Spleen (tissue), 11 donors: ENCODE data around the gene RANBP1. TPM values are rescaled to one million over a fixed set of nuclear protein-coding genes. Genes with fewer than 3 reads are reported as not detected.

Source experiments
- DNase-seq: peaks from one replicate; pipeline ENCODE4 v3.0.0-alpha.2; 2020
- H3K27ac ChIP-seq, 8 donors: fragments of 200-600 bp; sonication (generic) in 7 of 8; 1 replicate in 4 of 8; 2 replicates in 4 of 8; pipeline versions ENCODE4 v1.5.0 to v1.8.0; 2016 to 2021; ENCODE audit warnings: inconsistent platforms in 4 of 8, mild to moderate bottlenecking in 4 of 8, moderate library complexity in 1 of 8
- H3K27me3 ChIP-seq, 7 donors: fragments of 200-600 bp; sonication (generic) in 6 of 7; replicated peaks in 1 of 7; 1 replicate in 4 of 7; 2 replicates in 3 of 7; pipeline versions ENCODE4 v1.5.0 to v1.8.0; 2016 to 2021; ENCODE audit warnings: inconsistent platforms in 3 of 7, mild to moderate bottlenecking in 1 of 7
- H3K36me3 ChIP-seq, 6 donors: fragments of 200-600 bp; sonication (generic) in 5 of 6; 1 replicate in 4 of 6; 2 replicates in 2 of 6; pipeline versions ENCODE4 v1.5.0 to v1.8.0; 2016 to 2021; ENCODE audit warnings: inconsistent platforms in 2 of 6
- H3K4me1 ChIP-seq, 6 donors: fragments of 200-600 bp; sonication (generic) in 5 of 6; 1 replicate in 3 of 6; 2 replicates in 3 of 6; pipeline versions ENCODE4 v1.5.0 to v1.8.0; 2016 to 2021; ENCODE audit warnings: inconsistent platforms in 3 of 6
- H3K4me3 ChIP-seq, 8 donors: fragments of 200-600 bp; sonication (generic) in 7 of 8; 1 replicate in 4 of 8; 2 replicates in 4 of 8; pipeline versions ENCODE4 v1.5.0 to v1.8.0; 2016 to 2021; ENCODE audit warnings: inconsistent platforms in 4 of 8, mild to moderate bottlenecking in 4 of 8, moderate library complexity in 2 of 8
- H3K9me3 ChIP-seq, 8 donors: fragments of 200-600 bp; sonication (generic) in 7 of 8; 1 replicate in 4 of 8; 2 replicates in 4 of 8; pipeline versions ENCODE4 v1.5.0 to v1.8.0; 2016 to 2021; ENCODE audit warnings: inconsistent platforms in 4 of 8
- POLR2A ChIP-seq, 3 donors: fragments of 450-650 bp; IDR thresholded peaks; one replicate each; pipeline ENCODE4 v1.5.1; 2017; ENCODE audit warnings: antibody characterized with exemption in 3 of 3, mild to moderate bottlenecking in 1 of 3
- POLR2AphosphoS5 ChIP-seq, 3 donors: sonication (generic); formaldehyde crosslinking; IDR thresholded peaks; one replicate each; pipeline ENCODE4 v1.5.1; 2017; ENCODE audit warnings: antibody characterized with exemption in 3 of 3
- WGBS, 5 donors: extraction: QIAGEN DNeasy Blood & Tissue Kit in 3 of 5; methylation state at CpG; one replicate each; pipeline versions ENCODE4 v1.1.5 to v1.1.7; 2013 to 2018; 5-methylcytosine and 5-hydroxymethylcytosine counted together
- intact Hi-C: fragments of 100-400 bp; cut with DNase I; formaldehyde crosslinking; loops from one replicate; pipeline ENCODE4 v1.15.0; 2023; ENCODE audit warnings: low total_unique reads
- polyA plus RNA-seq, 3 donors: library from polyadenylated mRNA; stranded (reverse); fragments of 200-250 nt; gene quantifications; one replicate each; pipeline ENCODE4 v1.2.1, GENCODE V29; 2013
- total RNA-seq, 7 donors: library from RNA; depleted of rRNA in 3 of 7; stranded (reverse); fragments of >200 nt in 3 of 7; fragmentation: NEBNext Ultra II Directional in 4 of 7; extraction: Animal tissue kit (Norgen Biotek cat#: 25700) in 4 of 7; gene quantifications; one replicate each; pipeline versions ENCODE4 v1.1.0 to v1.2.1, GENCODE V29; 2016 to 2021
- TF ChIP-seq, protein P1 (sequence below), 11 experiments: fragments of 200-600 bp in 7 of 11; fragments of 450-650 bp in 4 of 11; sonication (generic) in 4 of 11; IDR thresholded peaks in 8 of 11; conservative IDR thresholded peaks in 3 of 11; 1 replicate in 7 of 11; 2 replicates in 4 of 11; pipeline versions ENCODE4 v1.4.0 to v1.8.0; 2016 to 2021; ENCODE audit warnings: antibody characterized with exemption in 11 of 11, inconsistent platforms in 4 of 11, mild to moderate bottlenecking in 1 of 11
- donor health status: healthy with polysubstance abuse.
- donor health status: DM: no; HTN: no; CAD: no; lungs with moderate emphysema.
- donor health status: DM: no; HTN: no; CAD: no.
- donor health status: Bipolar disorder and iron deficiency.
- donor health status: healthy.
- donor health status: DM: no; HTN: no; CAD: no.
- donor health status: DM: yes; HTN: yes; CAD: no.

The RANBP1 gene
- total and polyA plus RNA-seq, 10 donors: 52.6 to 111 (median 94.6) TPM

DNA sequence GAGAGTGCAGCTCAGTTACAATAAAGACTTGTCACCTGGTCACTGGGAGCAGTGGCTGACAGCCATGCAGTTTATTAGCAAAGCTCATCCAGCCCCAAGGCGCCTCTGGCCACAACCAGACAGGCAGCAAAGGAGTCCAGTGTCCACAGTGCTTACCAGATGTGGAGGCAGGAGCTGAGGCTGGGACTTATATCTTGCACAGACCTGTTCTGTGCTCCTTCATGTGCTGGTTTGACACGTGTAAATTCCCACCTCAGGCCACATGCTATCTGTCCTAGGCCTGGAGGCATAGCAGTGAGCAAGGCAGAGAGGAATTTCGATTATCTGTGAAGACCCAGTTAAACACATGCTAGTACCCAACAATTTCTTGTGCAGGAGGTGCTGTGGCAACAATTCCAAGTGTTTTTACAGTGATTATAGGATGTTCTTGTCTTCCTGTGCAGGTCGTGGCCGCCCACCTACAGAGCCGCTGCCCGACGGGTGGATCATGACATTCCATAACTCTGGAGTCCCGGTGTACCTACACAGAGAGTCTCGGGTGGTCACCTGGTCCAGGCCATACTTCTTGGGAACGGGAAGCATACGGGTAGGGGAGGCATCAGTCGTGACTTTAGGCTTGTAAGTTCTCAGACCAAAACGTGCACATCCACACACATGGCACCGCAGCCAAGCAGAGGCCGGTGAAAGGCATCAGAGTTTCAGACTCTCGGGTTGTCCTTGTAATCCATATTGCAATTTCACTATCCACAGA lies 26.5 kb upstream of the RANBP1 start:
- peaks cover 5 to 94% (median 86%) of the 10 kb centered on the region in 6 donors for H3K36me3 ChIP-seq
- no peaks in the 10 kb centered on the region for H3K27me3 ChIP-seq
- peaks cover 4 to 67% (median 30%) of the 10 kb centered on the region in 6 donors for H3K4me1 ChIP-seq
- H3K4me3 ChIP-seq: no peak overlapping the region
- intact Hi-C loops: no loop called here
- peak; percentile 51 for DNase-seq
- no peak for TF ChIP-seq POLR2A (IDR thresholded peaks at IDR 0.05)
- TF ChIP-seq, protein P1, sequence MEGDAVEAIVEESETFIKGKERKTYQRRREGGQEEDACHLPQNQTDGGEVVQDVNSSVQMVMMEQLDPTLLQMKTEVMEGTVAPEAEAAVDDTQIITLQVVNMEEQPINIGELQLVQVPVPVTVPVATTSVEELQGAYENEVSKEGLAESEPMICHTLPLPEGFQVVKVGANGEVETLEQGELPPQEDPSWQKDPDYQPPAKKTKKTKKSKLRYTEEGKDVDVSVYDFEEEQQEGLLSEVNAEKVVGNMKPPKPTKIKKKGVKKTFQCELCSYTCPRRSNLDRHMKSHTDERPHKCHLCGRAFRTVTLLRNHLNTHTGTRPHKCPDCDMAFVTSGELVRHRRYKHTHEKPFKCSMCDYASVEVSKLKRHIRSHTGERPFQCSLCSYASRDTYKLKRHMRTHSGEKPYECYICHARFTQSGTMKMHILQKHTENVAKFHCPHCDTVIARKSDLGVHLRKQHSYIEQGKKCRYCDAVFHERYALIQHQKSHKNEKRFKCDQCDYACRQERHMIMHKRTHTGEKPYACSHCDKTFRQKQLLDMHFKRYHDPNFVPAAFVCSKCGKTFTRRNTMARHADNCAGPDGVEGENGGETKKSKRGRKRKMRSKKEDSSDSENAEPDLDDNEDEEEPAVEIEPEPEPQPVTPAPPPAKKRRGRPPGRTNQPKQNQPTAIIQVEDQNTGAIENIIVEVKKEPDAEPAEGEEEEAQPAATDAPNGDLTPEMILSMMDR (IDR thresholded peaks at IDR 0.05 in 8 of 11, conservative IDR thresholded peaks at IDR 0.05 in 3 of 11): no peak
- WGBS, 5 donors: 89 to 96% (median 95%) methylated on average over 17 of the region's 17 CpGs
- H3K9me3 ChIP-seq: no peaks in the 10 kb centered on the region
- H3K27ac ChIP-seq: peak overlapping the region in 1 of 8 donors; percentile 48

DNA sequence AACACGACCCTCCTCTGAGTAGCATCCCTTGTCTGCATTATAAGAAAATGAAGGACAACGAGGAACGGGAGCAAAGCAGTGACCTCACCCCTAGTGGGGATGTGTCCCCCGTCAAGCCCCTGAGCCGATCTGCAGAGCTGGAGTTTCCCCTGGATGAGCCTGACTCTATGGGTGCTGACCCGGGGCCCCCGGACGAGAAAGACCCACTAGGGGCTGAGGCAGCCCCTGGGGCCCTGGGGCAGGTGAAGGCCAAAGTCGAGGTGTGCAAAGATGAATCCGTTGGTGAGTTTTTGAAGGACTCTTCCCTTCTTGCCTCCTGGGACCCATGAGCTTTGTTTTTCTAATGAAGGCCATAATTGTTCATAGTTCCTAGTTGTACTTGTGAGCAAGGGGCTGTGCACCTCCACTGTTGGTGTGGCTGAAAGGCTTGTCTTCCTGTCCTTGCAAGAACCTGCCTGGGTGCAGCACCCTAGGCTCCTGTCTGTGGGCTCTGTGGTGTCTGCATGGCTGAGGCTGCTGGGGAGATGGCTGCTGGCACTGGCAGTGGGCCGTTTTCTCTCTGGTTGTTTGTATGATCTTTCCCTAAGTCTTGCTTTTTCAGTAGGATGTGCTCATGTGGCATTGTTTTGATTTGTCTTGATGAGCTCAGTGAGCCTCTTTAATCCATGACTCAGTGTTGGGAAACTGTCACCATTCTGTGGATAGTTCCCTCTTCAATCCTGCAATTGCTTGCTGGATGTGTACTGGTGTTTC lies 25.8 kb upstream of the RANBP1 start:
- TF ChIP-seq POLR2AphosphoS5 (IDR thresholded peaks at IDR 0.05) (no peak), POLR2A (IDR thresholded peaks at IDR 0.05) (no peak)
- TF ChIP-seq, protein P1 (IDR thresholded peaks at IDR 0.05 in 8 of 11, conservative IDR thresholded peaks at IDR 0.05 in 3 of 11): no peak
- intact Hi-C loops: no loop called here
- no peak overlapping the region for H3K4me3 ChIP-seq
- H3K9me3 ChIP-seq: no peaks in the 10 kb centered on the region
- H3K4me1 ChIP-seq: peaks cover 0 to 60% (median 24%) of the 10 kb centered on the region in 6 donors
- peaks cover 5 to 100% (median 93%) of the 10 kb centered on the region in 6 donors for H3K36me3 ChIP-seq
- 91 to 95% (median 93%) methylated on average over 11 of the region's 11 CpGs for WGBS, 5 donors
- H3K27ac ChIP-seq: peak overlapping the region in 4 of 8 donors; percentile 47 to 70 (median 63)
- H3K27me3 ChIP-seq: no peaks in the 10 kb centered on the region
- peak; percentile 56 for DNase-seq

DNA sequence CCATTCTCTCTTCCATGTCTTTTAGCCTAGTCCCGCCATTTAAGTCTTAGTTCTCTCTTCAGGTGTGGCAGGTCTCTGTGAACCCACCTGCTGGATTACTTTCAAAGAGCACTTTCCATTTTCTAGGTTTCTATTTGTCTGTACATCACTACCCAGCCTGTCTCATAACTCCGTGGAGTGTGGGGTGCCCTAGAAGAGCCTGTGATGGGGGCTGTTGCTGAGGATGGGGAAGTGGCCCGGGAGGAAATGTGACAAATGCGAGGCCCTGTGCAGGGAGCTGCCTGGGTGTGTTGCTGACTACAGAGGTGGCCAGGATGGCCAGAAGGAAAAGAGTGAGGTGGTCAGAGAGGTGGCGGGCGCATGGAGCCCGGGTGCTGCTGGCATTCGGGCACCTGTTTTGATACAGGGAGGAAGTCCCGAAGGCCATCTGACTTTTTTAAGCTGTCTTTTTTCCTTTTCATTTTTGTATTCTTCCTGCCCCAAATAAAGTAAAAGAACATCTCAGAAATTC lies 25.1 kb upstream of the RANBP1 start:
- Histone ChIP-seq H3K27ac (peak overlapping the region in 6 of 8 donors; percentile 26 to 70 (median 56)), H3K36me3 (peaks cover 5 to 100% (median 96%) of the 10 kb centered on the region in 6 donors), H3K9me3 (no peaks in the 10 kb centered on the region), H3K4me3 (no peak overlapping the region), H3K4me1 (peaks cover 0 to 56% (median 22%) of the 10 kb centered on the region in 6 donors), H3K27me3 (no peaks in the 10 kb centered on the region)
- intact Hi-C loops: no loop called here
- peak; percentile 55 for DNase-seq
- WGBS, 5 donors: 63 to 69% (median 66%) methylated on average over 9 of the region's 9 CpGs
- no peak for TF ChIP-seq POLR2AphosphoS5 (IDR thresholded peaks at IDR 0.05)
- no peak for TF ChIP-seq POLR2A (IDR thresholded peaks at IDR 0.05)
- TF ChIP-seq, protein P1 (IDR thresholded peaks at IDR 0.05 in 8 of 11, conservative IDR thresholded peaks at IDR 0.05 in 3 of 11): no peak
